Measurements from ENCODE around the gene SLC4A4. TPM values are rescaled to one million over a fixed set of nuclear protein-coding genes. Genes with fewer than 3 reads are reported as not detected.

Gene SLC4A4
- total and polyA plus RNA-seq, 4 donors = 3.2 to 78.6 (median 18.6) TPM

- no peak overlapping the region for H3K27ac ChIP-seq (ENCODE audit: low read depth in 1 of 2, low read length in 1 of 2)
- H3K4me3 ChIP-seq = no peak overlapping the region
- ATAC-seq (ENCODE audit: insufficient read depth, low FRiP score) = no peak
- no peak for DNase-seq
- H3K9me3 ChIP-seq (ENCODE audit: control insufficient read depth in 4 of 4, insufficient read depth in 3 of 4, low read length in 3 of 4) = no peaks in the 10 kb centered on the region
- no peaks in the 10 kb centered on the region for H3K4me1 ChIP-seq (ENCODE audit: control insufficient read depth in 5 of 5, insufficient read depth in 5 of 5, low read length in 5 of 5)
- no peaks in the 10 kb centered on the region for H3K36me3 ChIP-seq (ENCODE audit: control insufficient read depth in 4 of 4, insufficient read depth in 4 of 4, low read length in 4 of 4)
- H3K27me3 ChIP-seq (ENCODE audit: control insufficient read depth in 3 of 3, insufficient read depth in 3 of 3, low read length in 2 of 3) = no peaks in the 10 kb centered on the region
- 78 to 82% methylated on average over 3 of the region's 3 CpGs for WGBS, 2 donors
- no peak overlapping the region for H3K9ac ChIP-seq (ENCODE audit: insufficient read depth in 1 of 2, low read length in 2 of 2)
- no peak for TF ChIP-seq CTCF (IDR thresholded peaks at IDR 0.05; ENCODE audit: control extremely low read depth, extremely low read depth)
Measured at GRCh38 chr4:71583971-71584370, 245.2 kb downstream of the SLC4A4 start.

- H3K4me3 ChIP-seq = no peak overlapping the region
- no peak for ATAC-seq (ENCODE audit: insufficient read depth, low FRiP score)
- no peak overlapping the region for H3K27ac ChIP-seq (ENCODE audit: low read depth in 1 of 2, low read length in 1 of 2)
- TF ChIP-seq CTCF (IDR thresholded peaks at IDR 0.05; ENCODE audit: control extremely low read depth, extremely low read depth) = no peak
- H3K9ac ChIP-seq (ENCODE audit: insufficient read depth in 1 of 2, low read length in 2 of 2) = no peak overlapping the region
- H3K9me3 ChIP-seq (ENCODE audit: control insufficient read depth in 4 of 4, insufficient read depth in 3 of 4, low read length in 3 of 4) = no peaks in the 10 kb centered on the region
- no peaks in the 10 kb centered on the region for H3K4me1 ChIP-seq (ENCODE audit: control insufficient read depth in 5 of 5, insufficient read depth in 5 of 5, low read length in 5 of 5)
- DNase-seq = no peak
- no peaks in the 10 kb centered on the region for H3K36me3 ChIP-seq (ENCODE audit: control insufficient read depth in 4 of 4, insufficient read depth in 4 of 4, low read length in 4 of 4)
- WGBS, 2 donors = 70 to 74% methylated on average over 1 of the region's 1 CpG
- H3K27me3 ChIP-seq (ENCODE audit: control insufficient read depth in 3 of 3, insufficient read depth in 3 of 3, low read length in 2 of 3) = no peaks in the 10 kb centered on the region
Measured at GRCh38 chr4:71584585-71584984, 245.8 kb downstream of the SLC4A4 start.

GRCh38 chr4:71586087-71586763, 247.4 kb downstream of the SLC4A4 start:
- H3K4me3 ChIP-seq = no peak overlapping the region
- no peaks in the 10 kb centered on the region for H3K9me3 ChIP-seq (ENCODE audit: control insufficient read depth in 4 of 4, insufficient read depth in 3 of 4, low read length in 3 of 4)
- no peak overlapping the region for H3K9ac ChIP-seq (ENCODE audit: insufficient read depth in 1 of 2, low read length in 2 of 2)
- no peaks in the 10 kb centered on the region for H3K4me1 ChIP-seq (ENCODE audit: control insufficient read depth in 5 of 5, insufficient read depth in 5 of 5, low read length in 5 of 5)
- no peak for TF ChIP-seq CTCF (IDR thresholded peaks at IDR 0.05; ENCODE audit: control extremely low read depth, extremely low read depth)
- DNase-seq = no peak
- no peaks in the 10 kb centered on the region for H3K27me3 ChIP-seq (ENCODE audit: control insufficient read depth in 3 of 3, insufficient read depth in 3 of 3, low read length in 2 of 3)
- 58 to 81% methylated on average over 4 of the region's 4 CpGs for WGBS, 2 donors
- no peak for ATAC-seq (ENCODE audit: insufficient read depth, low FRiP score)
- H3K36me3 ChIP-seq (ENCODE audit: control insufficient read depth in 4 of 4, insufficient read depth in 4 of 4, low read length in 4 of 4) = no peaks in the 10 kb centered on the region
- H3K27ac ChIP-seq (ENCODE audit: low read depth in 1 of 2, low read length in 1 of 2) = no peak overlapping the region

GRCh38 chr4:71587995-71588394, 249.2 kb downstream of the SLC4A4 start:
- no peak for ATAC-seq (ENCODE audit: insufficient read depth, low FRiP score)
- no peak for TF ChIP-seq CTCF (IDR thresholded peaks at IDR 0.05; ENCODE audit: control extremely low read depth, extremely low read depth)
- no peak overlapping the region for H3K4me3 ChIP-seq

More at GRCh38 chr4:71587995-71588394, 249.2 kb downstream of the SLC4A4 start:
- Histone ChIP-seq H3K27me3 (ENCODE audit: control insufficient read depth in 3 of 3, insufficient read depth in 3 of 3, low read length in 2 of 3) (no peaks in the 10 kb centered on the region), H3K36me3 (ENCODE audit: control insufficient read depth in 4 of 4, insufficient read depth in 4 of 4, low read length in 4 of 4) (no peaks in the 10 kb centered on the region), H3K9me3 (ENCODE audit: control insufficient read depth in 4 of 4, insufficient read depth in 3 of 4, low read length in 3 of 4) (no peaks in the 10 kb centered on the region), H3K4me1 (ENCODE audit: control insufficient read depth in 5 of 5, insufficient read depth in 5 of 5, low read length in 5 of 5) (no peaks in the 10 kb centered on the region), H3K27ac (ENCODE audit: low read depth in 1 of 2, low read length in 1 of 2) (no peak overlapping the region), H3K9ac (ENCODE audit: insufficient read depth in 1 of 2, low read length in 2 of 2) (no peak overlapping the region)
- WGBS, 2 donors = 98% methylated on average over 1 of the region's 1 CpG
- DNase-seq = no peak

Data from lung (tissue), 12 donors.